ENCODE results near the gene LIMS2. TPM values are rescaled to one million over a fixed set of nuclear protein-coding genes. Genes with fewer than 3 reads are reported as not detected.

The LIMS2 gene
- total and polyA plus RNA-seq, 7 donors, result 9.3 to 31.8 (median 16.4) TPM

GRCh38 chr2:127673291-127674069 is 1.9 kb downstream of the LIMS2 start:
- H3K4me3 ChIP-seq, result peak overlapping the region; percentile 76
- H3K27me3 ChIP-seq (ENCODE audit: insufficient read depth in 3 of 3, low read length in 2 of 3), result peaks cover 0 to 12% (median 7%) of the 10 kb centered on the region in 3 donors
- intact Hi-C loops (cut with DNase I), result no loop called here
- peak overlapping the region; percentile 49 for H3K27ac ChIP-seq
- H3K4me1 ChIP-seq, result peaks cover 3% of the 10 kb centered on the region
- no peaks in the 10 kb centered on the region for H3K36me3 ChIP-seq (ENCODE audit: insufficient read depth in 1 of 2, low read depth in 1 of 2)
- WGBS, 3 donors, result 65 to 75% (median 71%) methylated on average over 17 of the region's 17 CpGs
- DNase-seq (peak in 1 of 2 donors; percentile 60), ATAC-seq (no peak)
- no peaks in the 10 kb centered on the region for H3K9me3 ChIP-seq
- TF ChIP-seq CTCF (IDR thresholded peaks at IDR 0.05), result no peak

GRCh38 chr2:127672341-127673224 is 2.7 kb downstream of the LIMS2 start:
- Histone ChIP-seq H3K4me3 (peak overlapping the region; percentile 76), H3K4me1 (peaks cover 3% of the 10 kb centered on the region), H3K27me3 (ENCODE audit: insufficient read depth in 3 of 3, low read length in 2 of 3) (peaks cover 0 to 12% (median 7%) of the 10 kb centered on the region in 3 donors), H3K9me3 (no peaks in the 10 kb centered on the region), H3K27ac (peak overlapping the region; percentile 30), H3K36me3 (ENCODE audit: insufficient read depth in 1 of 2, low read depth in 1 of 2) (no peaks in the 10 kb centered on the region)
- no peak for TF ChIP-seq CTCF (IDR thresholded peaks at IDR 0.05)
- peak in 1 of 2 donors; percentile 50 for DNase-seq
- 63 to 78% (median 70%) methylated on average over 20 of the region's 20 CpGs for WGBS, 3 donors
- intact Hi-C loops (cut with DNase I), result no loop called here
- ATAC-seq, result peak in 1 of 4 donors; percentile 1

DNA sequence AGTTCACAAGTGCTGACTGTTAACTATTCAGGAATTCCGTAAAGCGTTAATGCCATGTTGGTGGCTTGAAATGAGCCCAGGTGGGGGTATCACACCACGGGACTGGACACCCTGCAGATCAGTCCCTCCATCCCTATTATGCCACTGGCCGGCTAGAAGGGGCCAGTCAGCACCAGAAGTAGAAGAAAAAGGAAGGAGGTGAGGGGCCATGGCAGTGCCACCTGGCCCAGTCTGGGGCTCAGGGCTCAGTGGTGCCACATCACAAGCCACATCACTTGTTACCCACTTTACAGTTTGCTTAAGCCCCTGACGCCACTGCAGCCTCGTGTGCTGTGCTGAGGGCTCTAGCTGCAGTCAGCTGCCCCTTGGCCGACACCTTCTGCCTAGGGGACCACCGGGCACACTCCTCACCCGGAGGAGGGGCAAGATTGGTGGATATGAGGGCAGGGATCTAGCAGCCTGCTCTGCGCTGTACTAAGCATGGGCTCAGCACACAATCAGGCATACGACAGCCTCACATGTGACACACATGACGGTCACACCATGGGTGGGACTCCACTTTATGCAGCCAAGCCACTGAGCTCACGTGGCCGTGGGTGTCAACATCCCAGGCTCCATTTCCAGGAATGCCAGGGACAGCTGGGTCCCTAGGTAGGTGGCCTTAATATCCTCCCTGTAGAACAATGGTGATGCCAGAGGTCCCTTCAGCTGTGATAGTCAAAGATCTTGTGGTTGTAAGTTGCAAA is 3.6 kb downstream of the LIMS2 start:
- DNase-seq, result peak in 1 of 2 donors; percentile 38
- Histone ChIP-seq H3K4me1 (peaks cover 3% of the 10 kb centered on the region), H3K27ac (no peak overlapping the region), H3K36me3 (ENCODE audit: insufficient read depth in 1 of 2, low read depth in 1 of 2) (no peaks in the 10 kb centered on the region), H3K4me3 (no peak overlapping the region), H3K27me3 (ENCODE audit: insufficient read depth in 3 of 3, low read length in 2 of 3) (peaks cover 0 to 12% (median 7%) of the 10 kb centered on the region in 3 donors), H3K9me3 (no peaks in the 10 kb centered on the region)
- intact Hi-C loops (cut with DNase I), result no loop called here
- no peak for ATAC-seq
- no peak for TF ChIP-seq CTCF (IDR thresholded peaks at IDR 0.05)
- WGBS, 3 donors, result 69 to 77% (median 71%) methylated on average over 14 of the region's 14 CpGs

GRCh38 chr2:127670957-127671290 is 4.4 kb downstream of the LIMS2 start:
- intact Hi-C loops (cut with DNase I), result no loop called here
- no peak overlapping the region for H3K4me3 ChIP-seq
- no peak for TF ChIP-seq CTCF (IDR thresholded peaks at IDR 0.05)
- ATAC-seq (no peak), DNase-seq (no peak)
- H3K27me3 ChIP-seq (ENCODE audit: insufficient read depth in 3 of 3, low read length in 2 of 3), result peaks cover 0 to 12% (median 7%) of the 10 kb centered on the region in 3 donors
- no peaks in the 10 kb centered on the region for H3K9me3 ChIP-seq
- 77 to 84% (median 79%) methylated on average over 5 of the region's 5 CpGs for WGBS, 3 donors
- no peaks in the 10 kb centered on the region for H3K36me3 ChIP-seq (ENCODE audit: insufficient read depth in 1 of 2, low read depth in 1 of 2)
- peaks cover 3% of the 10 kb centered on the region for H3K4me1 ChIP-seq
- H3K27ac ChIP-seq, result no peak overlapping the region
